Measurements from ENCODE around the gene CT83. TPM values are rescaled to one million over a fixed set of nuclear protein-coding genes. Genes with fewer than 3 reads are reported as not detected.

CT83 gene
- not detected for polyA plus RNA-seq (ENCODE audit: insufficient read length)

GRCh38 chrX:116462822-116463221 is at the start of gene CT83:
Gene CT83, minus strand, starts transcription at chrX:116462976. Its CDS starts 120 bp downstream, at chrX:116462856.
- no peak for DNase-seq

- DNase-seq: no peak
Observed at GRCh38 chrX:116499780-116500179, 37.0 kb upstream of the CT83 start.

GRCh38 chrX:116493271-116493670 is 30.5 kb upstream of the CT83 start:
- peak; percentile 24 for DNase-seq

- DNase-seq: no peak
Observed at GRCh38 chrX:116490104-116490503, 27.3 kb upstream of the CT83 start.

GRCh38 chrX:116480059-116480458 is 17.3 kb upstream of the CT83 start:
- no peak for DNase-seq

- DNase-seq: no peak
Observed at GRCh38 chrX:116449156-116449555, 13.6 kb downstream of the CT83 start.

- no peak for DNase-seq
Observed at GRCh38 chrX:116436358-116436816, 26.4 kb downstream of the CT83 start, which contains the start of gene SLC6A14. Gene SLC6A14, plus strand, starts transcription at chrX:116436606. Its CDS starts 104 bp downstream, at chrX:116436710.

- DNase-seq: no peak
Observed at GRCh38 chrX:116435597-116435996, 27.2 kb downstream of the CT83 start.

- no peak for DNase-seq
Observed at GRCh38 chrX:116427978-116428377, 34.8 kb downstream of the CT83 start.

- no peak for DNase-seq
Observed at GRCh38 chrX:116417968-116418367, 44.8 kb downstream of the CT83 start.

GRCh38 chrX:116417214-116417613 is 45.6 kb downstream of the CT83 start:
- DNase-seq: no peak

GRCh38 chrX:116413273-116413672 is 49.5 kb downstream of the CT83 start:
- no peak for DNase-seq

Other genes with a start within 250 kb of the CT83 start
- not detected for gene SLC6A14, start 26.4 kb downstream of the CT83 start, polyA plus RNA-seq (ENCODE audit: insufficient read length)